Natural killer cell (primary cell): Measurements from ENCODE around the gene GRK6. TPM values are rescaled to one million over a fixed set of nuclear protein-coding genes. Genes with fewer than 3 reads are reported as not detected.

ENCODE experiments used
- ATAC-seq, 3 donors: fragments of 150-1000 bp in 2 of 3; fragments of 200-7000 bp in 1 of 3; cut with Tn5 transposase; 1 replicate in 1 of 3; 2 replicates in 2 of 3; pipeline ENCODE4 v1.10.0; 2021; ENCODE audit warnings: mild to moderate bottlenecking in 2 of 3, moderate library complexity in 2 of 3
- DNase-seq, 2 donors: peaks; one replicate each; pipeline versions ENCODE4 v3.0.0 to v3.0.0-alpha.2; 2013 to 2021; ENCODE audit warnings: mixed read lengths in 1 of 2
- H3K27ac ChIP-seq: one replicate; pipeline ENCODE4 v1.5.1; 2013; ENCODE audit warnings: mild to moderate bottlenecking, low read length
- H3K27me3 ChIP-seq: one replicate; pipeline ENCODE4 v1.6.1; 2013; ENCODE audit warnings: low read length; ENCODE audit not compliant: control insufficient read depth, insufficient read depth
- H3K36me3 ChIP-seq: one replicate; pipeline ENCODE4 v1.6.1; 2013; ENCODE audit warnings: low read length; ENCODE audit not compliant: control insufficient read depth, insufficient read depth
- H3K4me1 ChIP-seq: one replicate; pipeline ENCODE4 v1.6.1; 2013; ENCODE audit warnings: low read length; ENCODE audit not compliant: control insufficient read depth, insufficient read depth
- H3K4me3 ChIP-seq: one replicate; pipeline ENCODE4 v1.5.1; 2013; ENCODE audit warnings: low read length
- H3K9me3 ChIP-seq: one replicate; pipeline ENCODE4 v1.6.1; 2013; ENCODE audit warnings: low read length; ENCODE audit not compliant: control insufficient read depth, insufficient read depth
- H3K27ac Mint-ChIP-seq, 2 donors: one replicate each; pipeline ENCODE4 v1.8.0; 2022; ENCODE audit warnings: mild to moderate bottlenecking in 2 of 2, mixed read lengths in 2 of 2, moderate library complexity in 1 of 2
- H3K27me3 Mint-ChIP-seq, 2 donors: one replicate each; pipeline ENCODE4 v1.8.0; 2022; ENCODE audit warnings: low read depth in 2 of 2, mixed read lengths in 2 of 2
- H3K36me3 Mint-ChIP-seq: one replicate; pipeline ENCODE4 v1.8.0; 2022; ENCODE audit warnings: mixed read lengths
- H3K4me1 Mint-ChIP-seq, 2 donors: one replicate each; pipeline ENCODE4 v1.8.0; 2022; ENCODE audit warnings: mixed read lengths in 2 of 2
- H3K4me3 Mint-ChIP-seq: one replicate; pipeline ENCODE4 v1.8.0; 2022; ENCODE audit warnings: mild to moderate bottlenecking, moderate library complexity, mixed read lengths
- H3K9me3 Mint-ChIP-seq, 2 donors: one replicate each; pipeline ENCODE4 v1.8.0; 2022; ENCODE audit warnings: mixed read lengths in 2 of 2
- CTCF ChIP-seq: fragments of 200-600 bp; IDR thresholded peaks from one replicate; pipeline ENCODE4 v1.8.0; 2022; ENCODE audit warnings: antibody characterized with exemption
- WGBS: methylation state at CpG from one replicate; pipeline ENCODE4 v1.1.7; 2013; ENCODE audit warnings: missing lambda C conversion rate; ENCODE audit not compliant: insufficient coverage; 5-methylcytosine and 5-hydroxymethylcytosine counted together
- intact Hi-C: fragments of 100-400 bp; cut with micrococcal nuclease; formaldehyde crosslinking; loops from one replicate; pipeline ENCODE4 v1.14.2; 2022
- total RNA-seq, 4 donors: library from RNA; stranded (reverse); fragments of 120-200 nt in 1 of 4; gene quantifications; one replicate each; pipeline versions ENCODE4 v1.2.3 to v1.2.4, GENCODE V29; 2013 to 2022

The GRK6 gene
- total RNA-seq, 3 donors from 2014 or later (not counting 1 experiment from before 2014, with no cell fraction given) = 173 to 221 (median 190) TPM

- peak overlapping the region; percentile 52 for H3K4me3 Mint-ChIP-seq
- no peaks in the 10 kb centered on the region for H3K9me3 ChIP-seq
- peaks cover 0 to 2% of the 10 kb centered on the region in 2 donors for H3K27me3 Mint-ChIP-seq
- H3K9me3 Mint-ChIP-seq = no peaks in the 10 kb centered on the region
- H3K36me3 Mint-ChIP-seq = no peaks in the 10 kb centered on the region
- intact Hi-C loops = loop anchor here (1.0 to 5.0 kb wide), 4 partner anchors 14 to 112 kb away; partner anchors contain the start of gene RGS14
- TF ChIP-seq CTCF = no peak
- peaks cover 70% of the 10 kb centered on the region for H3K4me1 ChIP-seq
- peaks cover 36 to 42% of the 10 kb centered on the region in 2 donors for H3K4me1 Mint-ChIP-seq
- H3K27ac Mint-ChIP-seq = peak overlapping the region; percentile 81 to 82
- DNase-seq (peak; percentile 41 to 87), ATAC-seq (peak; percentile 68 to 77 (median 73))
- H3K4me3 ChIP-seq = no peak overlapping the region
- peak overlapping the region; percentile 79 for H3K27ac ChIP-seq
- whole genome bisulfite sequencing = 42% methylated on average over 21 of the region's 21 CpGs
- H3K27me3 ChIP-seq = no peaks in the 10 kb centered on the region
- H3K36me3 ChIP-seq = no peaks in the 10 kb centered on the region
Observed at GRCh38 chr5:177389241-177390169, 37.0 kb upstream of the GRK6 start.

- no peaks in the 10 kb centered on the region for H3K9me3 ChIP-seq
- peak; percentile 71 to 89 (median 84) for ATAC-seq
- no peaks in the 10 kb centered on the region for H3K9me3 Mint-ChIP-seq
- H3K27me3 ChIP-seq = no peaks in the 10 kb centered on the region
- peak; percentile 95 for TF ChIP-seq CTCF
- H3K27ac Mint-ChIP-seq = peak overlapping the region; percentile 81 to 82
- 23% methylated on average over 13 of the region's 13 CpGs for WGBS
- peaks cover 0 to 2% of the 10 kb centered on the region in 2 donors for H3K27me3 Mint-ChIP-seq
- intact Hi-C loops = loop anchor here (1.0 to 5.0 kb wide), 4 partner anchors 13 to 111 kb away; partner anchors contain the start of gene RGS14
- H3K4me3 ChIP-seq = no peak overlapping the region
- H3K4me1 ChIP-seq = peaks cover 59% of the 10 kb centered on the region
- H3K27ac ChIP-seq = peak overlapping the region; percentile 79
- peak overlapping the region; percentile 52 for H3K4me3 Mint-ChIP-seq
- no peaks in the 10 kb centered on the region for H3K36me3 ChIP-seq
- peaks cover 30 to 34% of the 10 kb centered on the region in 2 donors for H3K4me1 Mint-ChIP-seq
- peak; percentile 83 to 96 for DNase-seq
- H3K36me3 Mint-ChIP-seq = no peaks in the 10 kb centered on the region
Observed at GRCh38 chr5:177390363-177391300, 35.8 kb upstream of the GRK6 start.

GRCh38 chr5:177392765-177393164, 33.7 kb upstream of the GRK6 start:
- H3K27ac ChIP-seq = no peak overlapping the region
- no peak for TF ChIP-seq CTCF
- H3K4me3 ChIP-seq = no peak overlapping the region
- DNase-seq (no peak), ATAC-seq (no peak)
- Mint-ChIP-seq H3K36me3 (no peaks in the 10 kb centered on the region), H3K4me1 (peaks cover 29 to 34% of the 10 kb centered on the region in 2 donors), H3K27me3 (peaks cover 0 to 2% of the 10 kb centered on the region in 2 donors), H3K4me3 (no peak overlapping the region), H3K9me3 (no peaks in the 10 kb centered on the region), H3K27ac (peak overlapping the region in 1 of 2 donors; percentile 42)
- no peaks in the 10 kb centered on the region for H3K27me3 ChIP-seq
- 76% methylated on average over 5 of the region's 5 CpGs for WGBS
- no peaks in the 10 kb centered on the region for H3K36me3 ChIP-seq
- peaks cover 44% of the 10 kb centered on the region for H3K4me1 ChIP-seq
- H3K9me3 ChIP-seq = no peaks in the 10 kb centered on the region
- intact Hi-C loops = loop anchor here (5.0 kb wide), 1 partner anchor 35 kb away; the partner anchor contains the start of gene RGS14
